GM21423 (cell line): ENCODE measurements around the gene EXOC6B.
"Not testable (repeated sequence)": the region's sequence is repeated elsewhere in the genome, so short reads cannot be mapped to it uniquely, and the experiment has no call there.

Experiments
- ATAC-seq: cut with Tn5 transposase; IDR thresholded peaks from one replicate; pipeline ENCODE4 v1.9.1; 2021; ENCODE audit warnings: mild to moderate bottlenecking, moderate library complexity; ENCODE audit not compliant: unreplicated experiment

The EXOC6B gene

GRCh38 chr2:72685638-72686213, 140.1 kb downstream of the EXOC6B start:
- ATAC-seq: no peak

- ATAC-seq: no peak
These were observed 143.8 kb downstream of the EXOC6B start for GRCh38 chr2:72682061-72682460.

GRCh38 chr2:72681016-72681995, 144.5 kb downstream of the EXOC6B start:
- ATAC-seq: no peak

GRCh38 chr2:72678024-72678423, 147.8 kb downstream of the EXOC6B start:
- ATAC-seq: peak; percentile 67

GRCh38 chr2:72676341-72677025, 149.3 kb downstream of the EXOC6B start:
- ATAC-seq: no peak

- ATAC-seq: no peak
These were observed 150.6 kb downstream of the EXOC6B start for GRCh38 chr2:72674982-72675915.

- no peak for ATAC-seq
These were observed 152.6 kb downstream of the EXOC6B start for GRCh38 chr2:72673279-72673678.

- ATAC-seq: no peak
These were observed 156.7 kb downstream of the EXOC6B start for GRCh38 chr2:72669121-72669520.

- no peak for ATAC-seq
These were observed 157.2 kb downstream of the EXOC6B start for GRCh38 chr2:72668647-72669046.

- ATAC-seq: no peak
These were observed 160.4 kb downstream of the EXOC6B start for GRCh38 chr2:72665448-72665847.

- no peak for ATAC-seq
These were observed 163.8 kb downstream of the EXOC6B start for GRCh38 chr2:72661985-72662384.

GRCh38 chr2:72649810-72650209, 176.0 kb downstream of the EXOC6B start:
- no peak for ATAC-seq

- not testable (repeated sequence) for ATAC-seq
These were observed 184.6 kb downstream of the EXOC6B start for GRCh38 chr2:72641221-72641620.

- ATAC-seq: no peak
These were observed 187.1 kb downstream of the EXOC6B start for GRCh38 chr2:72638600-72639211.

- ATAC-seq: no peak
These were observed 189.6 kb downstream of the EXOC6B start for GRCh38 chr2:72636210-72636609.

GRCh38 chr2:72630767-72631166, 195.1 kb downstream of the EXOC6B start:
- ATAC-seq: no peak

- ATAC-seq: no peak
These were observed 196.8 kb downstream of the EXOC6B start for GRCh38 chr2:72629062-72629461.

GRCh38 chr2:72627083-72627482, 198.8 kb downstream of the EXOC6B start:
- ATAC-seq: no peak

GRCh38 chr2:72625366-72625765, 200.5 kb downstream of the EXOC6B start:
- ATAC-seq: no peak

- ATAC-seq: no peak
These were observed 202.4 kb downstream of the EXOC6B start for GRCh38 chr2:72623481-72623880.
